Measurements from ENCODE around the gene NUTF2. TPM values are rescaled to one million over a fixed set of nuclear protein-coding genes. Genes with fewer than 3 reads are reported as not detected.

Gene NUTF2
- total RNA-seq, 1 experiment from 2014 or later, result 145 TPM

DNA sequence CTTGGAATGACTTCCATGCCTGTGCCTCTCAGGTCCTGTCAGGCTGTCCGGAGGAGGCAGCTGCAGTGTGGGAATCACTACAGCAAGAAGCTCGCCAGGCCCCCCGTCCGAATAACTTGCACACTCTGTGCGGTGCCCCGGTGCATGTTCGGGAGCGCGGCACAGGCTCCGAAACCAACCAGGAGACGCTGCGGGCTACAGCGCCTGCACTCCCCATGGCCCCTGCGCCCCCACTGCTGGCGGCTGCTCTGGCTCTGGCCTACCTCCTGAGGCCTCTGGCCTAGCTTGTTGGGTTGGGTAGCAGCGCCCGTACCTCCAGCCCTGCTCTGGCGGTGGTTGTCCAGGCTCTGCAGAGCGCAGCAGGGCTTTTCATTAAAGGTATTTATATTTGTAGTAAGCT lies 39.2 kb downstream of the NUTF2 start:
- POLR2A ChIA-PET, result no interaction called here
- intact Hi-C loops (cut with micrococcal nuclease), result loop anchor here (10.0 kb wide), 1 partner anchor 339 kb away; no protein-coding TSS in a partner anchor

GRCh38 chr16:67886387-67886786 lies 39.7 kb downstream of the NUTF2 start:
- Histone ChIP-seq H3K9me2 (ENCODE audit: insufficient read depth) (no peaks in the 10 kb centered on the region), H3K79me2 (ENCODE audit: insufficient read depth, low read length) (no peaks in the 10 kb centered on the region), H3K27ac (ENCODE audit: low read depth, low read length) (no peak overlapping the region), H3K4me2 (ENCODE audit: low read length) (no peak overlapping the region), H3K4me1 (ENCODE audit: control insufficient read depth in 1 of 2, insufficient read depth in 2 of 2, low read length in 2 of 2) (no peaks in the 10 kb centered on the region), H4K20me1 (ENCODE audit: insufficient read depth) (peaks cover 3% of the 10 kb centered on the region; the same call in 1 of the 2 replicates), H3K9ac (ENCODE audit: low read length) (no peak overlapping the region), H3K4me3 (replicated peaks in 1 of 2; ENCODE audit: low read depth in 1 of 2, low read length in 2 of 2) (no peak overlapping the region), H3K36me3 (ENCODE audit: control insufficient read depth in 1 of 2, insufficient read depth in 2 of 2, low read length in 2 of 2) (peaks cover 11 to 22% of the 10 kb centered on the region in 2 experiments; a peak in 3 of 4 replicates), H3K9me3 (ENCODE audit: control insufficient read depth in 1 of 2, insufficient read depth in 1 of 2, low read depth in 1 of 2, low read length in 2 of 2) (no peaks in the 10 kb centered on the region), H3K27me3 (ENCODE audit: insufficient read depth, low read length) (no peaks in the 10 kb centered on the region), H2AFZ (ENCODE audit: low read depth, low read length, poor library complexity, severe bottlenecking) (no peak overlapping the region)
- BruUV-seq (replicated peaks), result no TSS peak
- intact Hi-C loops (cut with micrococcal nuclease), result loop anchor here (10.0 kb wide), 1 partner anchor 338 kb away; no protein-coding TSS in a partner anchor
- no peak for ATAC-seq
- TF ChIP-seq TCF7L2 (IDR thresholded peaks at IDR 0.05; ENCODE audit: borderline replicate concordance, extremely low read depth, insufficient read depth, insufficient read length) (no peak), MAX (IDR thresholded peaks at IDR 0.05) (no peak), POLR2AphosphoS5 (IDR thresholded peaks at IDR 0.05; ENCODE audit: low read depth, low read length) (no peak), EZH2phosphoT487 (IDR thresholded peaks at IDR 0.05; ENCODE audit: borderline replicate concordance) (no peak), POLR2A (IDR thresholded peaks at IDR 0.05; ENCODE audit: borderline replicate concordance, extremely low read depth, insufficient read depth, insufficient read length) (no peak), SP1 (IDR thresholded peaks at IDR 0.05; ENCODE audit: low read depth) (no peak), YY1 (IDR thresholded peaks at IDR 0.05; ENCODE audit: extremely low read depth, insufficient replicate concordance, low read depth, low read length) (no peak), EGR1 (IDR thresholded peaks at IDR 0.05; ENCODE audit: low read depth) (no peak), JUND (IDR thresholded peaks at IDR 0.05) (no peak), ZNF274 (IDR thresholded peaks at IDR 0.05; ENCODE audit: low read depth, low read length) (no peak), ZFX (IDR thresholded peaks at IDR 0.05) (no peak)
- TF ChIP-seq, protein P1, sequence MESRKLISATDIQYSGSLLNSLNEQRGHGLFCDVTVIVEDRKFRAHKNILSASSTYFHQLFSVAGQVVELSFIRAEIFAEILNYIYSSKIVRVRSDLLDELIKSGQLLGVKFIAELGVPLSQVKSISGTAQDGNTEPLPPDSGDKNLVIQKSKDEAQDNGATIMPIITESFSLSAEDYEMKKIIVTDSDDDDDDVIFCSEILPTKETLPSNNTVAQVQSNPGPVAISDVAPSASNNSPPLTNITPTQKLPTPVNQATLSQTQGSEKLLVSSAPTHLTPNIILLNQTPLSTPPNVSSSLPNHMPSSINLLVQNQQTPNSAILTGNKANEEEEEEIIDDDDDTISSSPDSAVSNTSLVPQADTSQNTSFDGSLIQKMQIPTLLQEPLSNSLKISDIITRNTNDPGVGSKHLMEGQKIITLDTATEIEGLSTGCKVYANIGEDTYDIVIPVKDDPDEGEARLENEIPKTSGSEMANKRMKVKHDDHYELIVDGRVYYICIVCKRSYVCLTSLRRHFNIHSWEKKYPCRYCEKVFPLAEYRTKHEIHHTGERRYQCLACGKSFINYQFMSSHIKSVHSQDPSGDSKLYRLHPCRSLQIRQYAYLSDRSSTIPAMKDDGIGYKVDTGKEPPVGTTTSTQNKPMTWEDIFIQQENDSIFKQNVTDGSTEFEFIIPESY (IDR thresholded peaks at IDR 0.05; ENCODE audit: extremely low read depth, insufficient replicate concordance, low read length), result no peak
- TF ChIP-seq, protein P2, sequence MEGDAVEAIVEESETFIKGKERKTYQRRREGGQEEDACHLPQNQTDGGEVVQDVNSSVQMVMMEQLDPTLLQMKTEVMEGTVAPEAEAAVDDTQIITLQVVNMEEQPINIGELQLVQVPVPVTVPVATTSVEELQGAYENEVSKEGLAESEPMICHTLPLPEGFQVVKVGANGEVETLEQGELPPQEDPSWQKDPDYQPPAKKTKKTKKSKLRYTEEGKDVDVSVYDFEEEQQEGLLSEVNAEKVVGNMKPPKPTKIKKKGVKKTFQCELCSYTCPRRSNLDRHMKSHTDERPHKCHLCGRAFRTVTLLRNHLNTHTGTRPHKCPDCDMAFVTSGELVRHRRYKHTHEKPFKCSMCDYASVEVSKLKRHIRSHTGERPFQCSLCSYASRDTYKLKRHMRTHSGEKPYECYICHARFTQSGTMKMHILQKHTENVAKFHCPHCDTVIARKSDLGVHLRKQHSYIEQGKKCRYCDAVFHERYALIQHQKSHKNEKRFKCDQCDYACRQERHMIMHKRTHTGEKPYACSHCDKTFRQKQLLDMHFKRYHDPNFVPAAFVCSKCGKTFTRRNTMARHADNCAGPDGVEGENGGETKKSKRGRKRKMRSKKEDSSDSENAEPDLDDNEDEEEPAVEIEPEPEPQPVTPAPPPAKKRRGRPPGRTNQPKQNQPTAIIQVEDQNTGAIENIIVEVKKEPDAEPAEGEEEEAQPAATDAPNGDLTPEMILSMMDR (IDR thresholded peaks at IDR 0.05 in 2 of 3, conservative IDR thresholded peaks at IDR 0.05 in 1 of 3; ENCODE audit: borderline replicate concordance in 1 of 3, insufficient read depth in 1 of 3, low read depth in 2 of 3, low read length in 2 of 3), result no peak
- POLR2A ChIA-PET, result no interaction called here
- CTCF ChIA-PET, result interaction anchor here (1.1 kb wide), 1 partner anchor 42 kb away, joined by 3 read pairs; no protein-coding TSS in a partner anchor
- DNase-seq (ENCODE audit: low read depth, low spot score), result no peak
- RAD21 ChIA-PET (ENCODE audit: low non-redundant PET in 1 of 2, low total read pairs in 2 of 2, uncharacterized antibody in 2 of 2, unreplicated experiment in 2 of 2), result no interaction called here

More for the DNA sequence above, 39.2 kb downstream of the NUTF2 start:
- RAD21 ChIA-PET (ENCODE audit: low non-redundant PET in 1 of 2, low total read pairs in 2 of 2, uncharacterized antibody in 2 of 2, unreplicated experiment in 2 of 2), result no interaction called here
- Histone ChIP-seq H3K27me3 (ENCODE audit: insufficient read depth, low read length) (no peaks in the 10 kb centered on the region), H3K4me2 (ENCODE audit: low read length) (no peak overlapping the region), H4K20me1 (ENCODE audit: insufficient read depth) (peaks cover 3% of the 10 kb centered on the region; the same call in 1 of the 2 replicates), H3K9me3 (ENCODE audit: control insufficient read depth in 1 of 2, insufficient read depth in 1 of 2, low read depth in 1 of 2, low read length in 2 of 2) (no peaks in the 10 kb centered on the region), H2AFZ (ENCODE audit: low read depth, low read length, poor library complexity, severe bottlenecking) (no peak overlapping the region), H3K4me1 (ENCODE audit: control insufficient read depth in 1 of 2, insufficient read depth in 2 of 2, low read length in 2 of 2) (no peaks in the 10 kb centered on the region), H3K36me3 (ENCODE audit: control insufficient read depth in 1 of 2, insufficient read depth in 2 of 2, low read length in 2 of 2) (peaks cover 15 to 26% of the 10 kb centered on the region in 2 experiments; a peak in 3 of 4 replicates), H3K79me2 (ENCODE audit: insufficient read depth, low read length) (no peaks in the 10 kb centered on the region), H3K4me3 (replicated peaks in 1 of 2; ENCODE audit: low read depth in 1 of 2, low read length in 2 of 2) (no peak overlapping the region), H3K27ac (ENCODE audit: low read depth, low read length) (no peak overlapping the region), H3K9ac (ENCODE audit: low read length) (no peak overlapping the region), H3K9me2 (ENCODE audit: insufficient read depth) (no peaks in the 10 kb centered on the region)
- no peak for TF ChIP-seq ZNF274 (IDR thresholded peaks at IDR 0.05; ENCODE audit: low read depth, low read length)
- no peak for TF ChIP-seq SRF (IDR thresholded peaks at IDR 0.05; ENCODE audit: low read depth)
- TF ChIP-seq RAD21 (IDR thresholded peaks at IDR 0.05; ENCODE audit: low read depth), result no peak
- TF ChIP-seq EGR1 (IDR thresholded peaks at IDR 0.05; ENCODE audit: low read depth), result no peak
- CTCF ChIA-PET, result interaction anchor here (1.1 kb wide), 1 partner anchor 42 kb away, joined by 3 read pairs; no protein-coding TSS in a partner anchor
- DNase-seq (ENCODE audit: low read depth, low spot score), result no peak
- no TSS peak for BruUV-seq (replicated peaks)
- ATAC-seq, result no peak
